CD4-positive, CD25-positive, alpha-beta regulatory T cell (primary cell): ENCODE data around the gene MOCS3. TPM values are rescaled to one million over a fixed set of nuclear protein-coding genes. Genes with fewer than 3 reads are reported as not detected.

Source experiments
- ATAC-seq, 2 donors: fragments of 150-1000 bp; cut with Tn5 transposase; one replicate each; pipeline ENCODE4 v1.10.0; 2021; ENCODE audit warnings: low read depth in 2 of 2, moderate number of reproducible peaks in 2 of 2, moderate library complexity in 1 of 2
- DNase-seq, 3 donors: peaks; one replicate each; pipeline versions ENCODE4 v3.0.0 to v3.0.0-alpha.2; 2012 to 2022; ENCODE audit warnings: mixed read lengths in 1 of 3
- H3K27ac ChIP-seq: one replicate; pipeline ENCODE4 v1.7.0; 2013; ENCODE audit warnings: mild to moderate bottlenecking, low read length; ENCODE audit not compliant: insufficient read depth, poor library complexity, severe bottlenecking
- H3K27me3 ChIP-seq: one replicate; pipeline ENCODE4 v1.7.0; 2013; ENCODE audit warnings: low read length; ENCODE audit not compliant: control insufficient read depth, insufficient read depth
- H3K36me3 ChIP-seq: one replicate; pipeline ENCODE4 v1.7.0; 2013; ENCODE audit warnings: mild to moderate bottlenecking, low read length, moderate library complexity; ENCODE audit not compliant: control insufficient read depth, insufficient read depth
- H3K4me1 ChIP-seq: 2 replicates; pipeline ENCODE4 v1.7.0; 2013; ENCODE audit warnings: mild to moderate bottlenecking, low read length; ENCODE audit not compliant: insufficient read depth, control insufficient read depth, poor library complexity, severe bottlenecking
- H3K4me3 ChIP-seq: one replicate; pipeline ENCODE4 v1.7.0; 2013; ENCODE audit warnings: low read depth, mild to moderate bottlenecking, low read length, moderate library complexity
- H3K9me3 ChIP-seq, 2 experiments: 1 replicate in 1 of 2; 2 replicates in 1 of 2; pipeline ENCODE4 v1.7.0; 2013; ENCODE audit warnings: low read length in 2 of 2, mild to moderate bottlenecking in 1 of 2, moderate library complexity in 1 of 2; ENCODE audit not compliant: control insufficient read depth in 2 of 2
- H3K27ac Mint-ChIP-seq, 3 donors: one replicate each; pipeline ENCODE4 v1.8.0; 2020 to 2022; ENCODE audit warnings: mild to moderate bottlenecking in 3 of 3, mixed read lengths in 3 of 3, moderate library complexity in 2 of 3
- H3K27me3 Mint-ChIP-seq: one replicate; pipeline ENCODE4 v1.8.0; 2022; ENCODE audit warnings: mild to moderate bottlenecking, mixed read lengths
- H3K36me3 Mint-ChIP-seq: one replicate; pipeline ENCODE4 v1.8.0; 2020; ENCODE audit warnings: mixed read lengths
- H3K4me1 Mint-ChIP-seq, 4 donors: one replicate each; pipeline ENCODE4 v1.8.0; 2020 to 2022; ENCODE audit warnings: mixed read lengths in 4 of 4, mild to moderate bottlenecking in 1 of 4
- H3K4me3 Mint-ChIP-seq, 4 donors: one replicate each; pipeline ENCODE4 v1.8.0; 2020 to 2022; ENCODE audit warnings: mild to moderate bottlenecking in 4 of 4, mixed read lengths in 4 of 4, moderate library complexity in 3 of 4
- H3K9me3 Mint-ChIP-seq, 7 donors: one replicate each; pipeline ENCODE4 v1.8.0; 2020 to 2022; ENCODE audit warnings: mixed read lengths in 7 of 7, mild to moderate bottlenecking in 3 of 7, moderate library complexity in 2 of 7
- polyA plus RNA-seq, 4 donors: library from polyadenylated mRNA; unstranded; fragments of 300-500 nt; fragmentation: Illumina TruSeq; gene quantifications; one replicate each; pipeline ENCODE4 v1.2.3, GENCODE V29; 2021
- total RNA-seq: library from RNA; stranded (reverse); gene quantifications from one replicate; pipeline ENCODE4 v1.2.3, GENCODE V29; 2022

Gene MOCS3
- total and polyA plus RNA-seq, 5 donors from 2014 or later = 2.7 to 7.0 (median 4.3) TPM

- H3K4me1 ChIP-seq = peaks cover 55% of the 10 kb centered on the region
- DNase-seq = no peak
- H3K4me3 Mint-ChIP-seq = peak overlapping the region in 3 of 4 donors; percentile 19 to 35 (median 24)
- no peaks in the 10 kb centered on the region for H3K9me3 ChIP-seq
- H3K27ac Mint-ChIP-seq = peak overlapping the region; percentile 23 to 87 (median 57)
- H3K27me3 Mint-ChIP-seq = no peaks in the 10 kb centered on the region
- no peaks in the 10 kb centered on the region for H3K27me3 ChIP-seq
- peaks cover 11% of the 10 kb centered on the region for H3K36me3 Mint-ChIP-seq
- H3K27ac ChIP-seq = peak overlapping the region; percentile 43
- H3K9me3 Mint-ChIP-seq = peaks cover 0 to 3% (median 0%) of the 10 kb centered on the region in 7 donors
- ATAC-seq = no peak
- H3K4me1 Mint-ChIP-seq = peaks cover 61 to 93% (median 81%) of the 10 kb centered on the region in 4 donors
- H3K36me3 ChIP-seq = peaks cover 6% of the 10 kb centered on the region
- H3K4me3 ChIP-seq = no peak overlapping the region
Measured at GRCh38 chr20:50916934-50917333, 41.7 kb upstream of the MOCS3 start.

GRCh38 chr20:50918403-50918802 is 40.2 kb upstream of the MOCS3 start:
- no peaks in the 10 kb centered on the region for H3K27me3 ChIP-seq
- H3K36me3 Mint-ChIP-seq = peaks cover 8% of the 10 kb centered on the region
- H3K36me3 ChIP-seq = peaks cover 6% of the 10 kb centered on the region
- H3K27me3 Mint-ChIP-seq = no peaks in the 10 kb centered on the region
- H3K9me3 Mint-ChIP-seq = peaks cover 0 to 3% (median 0%) of the 10 kb centered on the region in 7 donors
- no peak for DNase-seq
- peak overlapping the region in 1 of 4 donors; percentile 40 for H3K4me3 Mint-ChIP-seq
- H3K27ac ChIP-seq = peak overlapping the region; percentile 27
- H3K4me3 ChIP-seq = no peak overlapping the region
- H3K4me1 Mint-ChIP-seq = peaks cover 61 to 92% (median 82%) of the 10 kb centered on the region in 4 donors
- H3K27ac Mint-ChIP-seq = peak overlapping the region in 2 of 3 donors; percentile 2 to 86
- H3K9me3 ChIP-seq = no peaks in the 10 kb centered on the region
- H3K4me1 ChIP-seq = peaks cover 63% of the 10 kb centered on the region
- ATAC-seq = no peak

GRCh38 chr20:50919567-50919966 is 39.1 kb upstream of the MOCS3 start:
- no peak overlapping the region for H3K27ac ChIP-seq
- H3K4me1 Mint-ChIP-seq = peaks cover 52 to 92% (median 78%) of the 10 kb centered on the region in 4 donors
- H3K4me3 Mint-ChIP-seq = peak overlapping the region; percentile 19 to 62 (median 31)
- H3K4me1 ChIP-seq = peaks cover 64% of the 10 kb centered on the region
- ATAC-seq = no peak
- H3K27ac Mint-ChIP-seq = peak overlapping the region in 2 of 3 donors; percentile 74 to 91
- H3K27me3 Mint-ChIP-seq = no peaks in the 10 kb centered on the region
- H3K4me3 ChIP-seq = no peak overlapping the region
- H3K36me3 Mint-ChIP-seq = peaks cover 4% of the 10 kb centered on the region
- H3K9me3 ChIP-seq = no peaks in the 10 kb centered on the region
- DNase-seq = no peak
- H3K36me3 ChIP-seq = peaks cover 9% of the 10 kb centered on the region
- peaks cover 0 to 3% (median 0%) of the 10 kb centered on the region in 7 donors for H3K9me3 Mint-ChIP-seq
- no peaks in the 10 kb centered on the region for H3K27me3 ChIP-seq

GRCh38 chr20:50920997-50921396 is 37.6 kb upstream of the MOCS3 start:
- H3K27me3 ChIP-seq = no peaks in the 10 kb centered on the region
- peaks cover 60% of the 10 kb centered on the region for H3K4me1 ChIP-seq
- Mint-ChIP-seq H3K4me1 (peaks cover 44 to 94% (median 79%) of the 10 kb centered on the region in 4 donors), H3K27me3 (no peaks in the 10 kb centered on the region), H3K9me3 (peaks cover 0 to 3% (median 0%) of the 10 kb centered on the region in 7 donors), H3K36me3 (peaks cover 4% of the 10 kb centered on the region), H3K4me3 (peak overlapping the region in 1 of 4 donors; percentile 39), H3K27ac (peak overlapping the region in 1 of 3 donors; percentile 81)
- H3K9me3 ChIP-seq = no peaks in the 10 kb centered on the region
- H3K4me3 ChIP-seq = no peak overlapping the region
- ATAC-seq (peak; percentile 66 to 73), DNase-seq (peak in 1 of 3 donors; percentile 37)
- H3K27ac ChIP-seq = peak overlapping the region; percentile 51
- H3K36me3 ChIP-seq = peaks cover 7% of the 10 kb centered on the region

GRCh38 chr20:50921803-50922501 is 36.7 kb upstream of the MOCS3 start:
- H3K36me3 Mint-ChIP-seq = peaks cover 4% of the 10 kb centered on the region

GRCh38 chr20:50924261-50924920 is 34.2 kb upstream of the MOCS3 start:
- H3K27me3 Mint-ChIP-seq = peaks cover 2% of the 10 kb centered on the region
- Histone ChIP-seq H3K9me3 (no peaks in the 10 kb centered on the region), H3K27ac (peak overlapping the region; percentile 50), H3K36me3 (peaks cover 14% of the 10 kb centered on the region), H3K4me1 (peaks cover 70% of the 10 kb centered on the region), H3K4me3 (peak overlapping the region; percentile 13), H3K27me3 (no peaks in the 10 kb centered on the region)
- H3K4me3 Mint-ChIP-seq = peak overlapping the region in 1 of 4 donors; percentile 19
- H3K4me1 Mint-ChIP-seq = peaks cover 34 to 91% (median 77%) of the 10 kb centered on the region in 4 donors
- DNase-seq (no peak), ATAC-seq (no peak)
- H3K27ac Mint-ChIP-seq = peak overlapping the region in 2 of 3 donors; percentile 51 to 86
- H3K9me3 Mint-ChIP-seq = peaks cover 0 to 2% (median 0%) of the 10 kb centered on the region in 7 donors
- H3K36me3 Mint-ChIP-seq = peaks cover 15% of the 10 kb centered on the region

More at GRCh38 chr20:50921803-50922501, 36.7 kb upstream of the MOCS3 start:
- DNase-seq (no peak), ATAC-seq (no peak)
- Mint-ChIP-seq H3K27ac (peak overlapping the region; percentile 60 to 87 (median 81)), H3K4me1 (peaks cover 43 to 91% (median 77%) of the 10 kb centered on the region in 4 donors), H3K27me3 (no peaks in the 10 kb centered on the region), H3K9me3 (no peaks in the 10 kb centered on the region), H3K4me3 (peak overlapping the region in 1 of 4 donors; percentile 71)
- peaks cover 5% of the 10 kb centered on the region for H3K36me3 ChIP-seq
- H3K27me3 ChIP-seq = no peaks in the 10 kb centered on the region
- peaks cover 58% of the 10 kb centered on the region for H3K4me1 ChIP-seq
- H3K27ac ChIP-seq = peak overlapping the region; percentile 51
- H3K9me3 ChIP-seq = no peaks in the 10 kb centered on the region
- H3K4me3 ChIP-seq = no peak overlapping the region

GRCh38 chr20:50926530-50926929 is 32.1 kb upstream of the MOCS3 start:
- peaks cover 14% of the 10 kb centered on the region for H3K27me3 Mint-ChIP-seq
- Histone ChIP-seq H3K9me3 (no peaks in the 10 kb centered on the region), H3K4me1 (peaks cover 66% of the 10 kb centered on the region), H3K36me3 (peaks cover 14% of the 10 kb centered on the region), H3K4me3 (peak overlapping the region; percentile 93), H3K27me3 (no peaks in the 10 kb centered on the region), H3K27ac (peak overlapping the region; percentile 53)
- peaks cover 0 to 2% (median 0%) of the 10 kb centered on the region in 7 donors for H3K9me3 Mint-ChIP-seq
- peaks cover 30 to 79% (median 67%) of the 10 kb centered on the region in 4 donors for H3K4me1 Mint-ChIP-seq
- ATAC-seq (no peak), DNase-seq (no peak)
- H3K36me3 Mint-ChIP-seq = peaks cover 11% of the 10 kb centered on the region
- no peak overlapping the region for H3K27ac Mint-ChIP-seq
- H3K4me3 Mint-ChIP-seq = peak overlapping the region in 1 of 4 donors; percentile 36
